BE2C (cell line): ENCODE results near the gene LBR.

Experiments used
- DNase-seq: peaks from one replicate; pipeline ENCODE4 v3.0.0-alpha.2; 2020
- H3K27me3 ChIP-seq: fragments of 250-450 bp; sonication (Bioruptor Pico); 2 replicates; pipeline ENCODE4 v1.5.1; 2020; ENCODE audit warnings: mild to moderate bottlenecking
- H3K36me3 ChIP-seq: fragments of 250-450 bp; sonication (Bioruptor Pico); 2 replicates; pipeline ENCODE4 v1.5.1; 2020; ENCODE audit warnings: mild to moderate bottlenecking
- H3K4me1 ChIP-seq: fragments of 250-450 bp; sonication (Bioruptor Pico); 2 replicates; pipeline ENCODE4 v1.5.1; 2020
- H3K4me3 ChIP-seq: 2 replicates; pipeline ENCODE4 v1.5.1; 2011; ENCODE audit warnings: low read depth, low read length
- H3K9me3 ChIP-seq: fragments of 250-450 bp; sonication (Bioruptor Pico); 2 replicates; pipeline ENCODE4 v1.5.1; 2020
- TF ChIP-seq, protein P1 (sequence below): IDR thresholded peaks from 2 replicates; pipeline ENCODE4 v1.5.1; 2012; ENCODE audit warnings: mild to moderate bottlenecking, low read depth, low read length

Gene LBR

DNA sequence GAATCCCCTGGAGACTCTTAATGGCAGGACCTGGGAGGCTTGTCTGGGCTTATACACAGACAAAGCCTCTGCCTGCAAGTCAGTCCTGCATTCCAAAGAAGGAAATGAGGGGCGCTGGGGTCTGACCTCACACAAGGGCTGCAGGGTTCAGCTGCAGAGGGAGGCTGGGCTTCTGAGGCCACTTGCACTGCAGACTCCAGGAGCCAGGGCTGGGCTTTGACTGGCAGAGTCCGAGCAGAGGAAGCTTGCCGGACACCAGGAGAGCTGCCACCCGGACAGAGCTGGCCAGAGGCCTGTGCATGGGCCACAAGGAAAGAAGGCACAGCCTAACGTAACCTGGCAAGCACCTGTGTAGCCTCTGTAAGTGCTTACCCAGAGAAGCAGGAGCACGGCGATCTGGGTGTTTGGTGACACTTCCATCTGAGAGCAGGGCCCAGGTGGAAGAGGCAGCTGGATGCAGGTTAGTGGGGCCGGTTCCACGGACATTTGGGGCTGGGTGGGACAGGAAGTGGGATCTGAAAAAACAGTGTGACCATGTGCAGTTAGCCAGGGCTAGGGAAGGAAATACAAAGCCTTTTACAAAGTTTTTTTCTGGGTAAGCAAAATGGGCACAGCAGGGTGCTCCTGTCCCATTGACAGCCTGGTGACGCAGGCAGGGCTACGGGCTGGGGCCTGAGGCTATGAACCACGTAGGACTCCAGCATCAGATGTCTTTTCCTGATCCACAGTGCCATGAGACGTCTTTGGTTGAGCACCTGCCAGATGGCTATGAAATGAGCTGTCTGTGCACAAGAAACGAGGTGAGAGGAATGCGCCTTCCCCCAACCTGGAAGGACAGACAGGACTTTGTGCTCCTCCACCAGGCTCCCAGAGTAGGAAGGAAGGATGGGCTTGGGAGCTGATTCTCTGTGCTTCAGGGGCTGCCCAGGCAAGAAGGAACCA lies 37.3 kb upstream of the LBR start:
- no peak overlapping the region for H3K4me3 ChIP-seq

DNA sequence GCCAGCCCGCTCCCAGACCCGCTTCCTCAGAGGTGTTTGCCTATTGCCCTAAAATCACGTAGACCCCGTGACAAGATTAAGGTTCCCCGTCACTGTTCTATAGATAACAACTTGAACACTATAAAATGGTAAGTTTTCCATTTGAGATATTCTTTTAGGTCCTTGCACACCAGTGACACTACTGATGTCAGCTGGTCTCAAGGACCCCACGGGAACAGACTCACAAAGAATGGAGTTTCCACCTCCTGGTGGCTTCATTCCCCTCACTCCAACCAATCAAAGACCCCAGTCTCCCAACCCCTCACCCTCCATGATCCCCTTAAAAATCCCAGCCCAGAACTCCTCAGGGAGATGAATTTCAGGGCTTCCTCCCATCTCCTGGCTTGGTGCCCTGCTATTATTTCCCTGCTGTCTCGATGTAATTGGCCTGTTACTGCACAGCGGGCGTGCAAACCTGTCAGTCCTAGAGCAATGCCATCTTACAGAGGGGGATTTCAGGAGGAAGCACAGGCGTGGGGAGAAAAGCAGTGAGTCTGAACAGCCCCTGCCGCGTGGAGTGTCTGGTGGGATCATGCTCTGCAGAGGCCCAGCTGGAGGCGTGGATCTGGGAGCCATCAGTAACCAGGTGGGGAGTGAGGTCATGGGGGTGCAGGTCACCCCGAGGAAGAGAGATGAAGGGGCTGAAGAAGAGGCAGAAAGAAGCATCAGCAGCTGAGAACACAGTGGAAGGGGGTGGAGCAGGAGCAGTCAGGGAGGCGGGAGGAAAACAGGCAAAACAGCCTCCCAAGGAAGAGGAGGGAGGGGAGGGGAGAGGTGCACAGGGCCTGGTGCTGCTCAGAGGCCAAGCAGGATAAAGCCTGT lies 35.1 kb upstream of the LBR start:
- Histone ChIP-seq H3K9me3 (no peaks in the 10 kb centered on the region), H3K27me3 (no peaks in the 10 kb centered on the region), H3K4me1 (peaks cover 40% of the 10 kb centered on the region), H3K4me3 (peak overlapping the region; percentile 31), H3K36me3 (no peaks in the 10 kb centered on the region)
- TF ChIP-seq, protein P1, sequence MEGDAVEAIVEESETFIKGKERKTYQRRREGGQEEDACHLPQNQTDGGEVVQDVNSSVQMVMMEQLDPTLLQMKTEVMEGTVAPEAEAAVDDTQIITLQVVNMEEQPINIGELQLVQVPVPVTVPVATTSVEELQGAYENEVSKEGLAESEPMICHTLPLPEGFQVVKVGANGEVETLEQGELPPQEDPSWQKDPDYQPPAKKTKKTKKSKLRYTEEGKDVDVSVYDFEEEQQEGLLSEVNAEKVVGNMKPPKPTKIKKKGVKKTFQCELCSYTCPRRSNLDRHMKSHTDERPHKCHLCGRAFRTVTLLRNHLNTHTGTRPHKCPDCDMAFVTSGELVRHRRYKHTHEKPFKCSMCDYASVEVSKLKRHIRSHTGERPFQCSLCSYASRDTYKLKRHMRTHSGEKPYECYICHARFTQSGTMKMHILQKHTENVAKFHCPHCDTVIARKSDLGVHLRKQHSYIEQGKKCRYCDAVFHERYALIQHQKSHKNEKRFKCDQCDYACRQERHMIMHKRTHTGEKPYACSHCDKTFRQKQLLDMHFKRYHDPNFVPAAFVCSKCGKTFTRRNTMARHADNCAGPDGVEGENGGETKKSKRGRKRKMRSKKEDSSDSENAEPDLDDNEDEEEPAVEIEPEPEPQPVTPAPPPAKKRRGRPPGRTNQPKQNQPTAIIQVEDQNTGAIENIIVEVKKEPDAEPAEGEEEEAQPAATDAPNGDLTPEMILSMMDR = no peak
- peak; percentile 66 for DNase-seq

More for the DNA sequence above, 37.3 kb upstream of the LBR start:
- Histone ChIP-seq H3K9me3 (no peaks in the 10 kb centered on the region), H3K27me3 (no peaks in the 10 kb centered on the region), H3K36me3 (no peaks in the 10 kb centered on the region), H3K4me1 (peaks cover 40% of the 10 kb centered on the region)
- DNase-seq = no peak
- TF ChIP-seq, protein P1 = no peak

DNA sequence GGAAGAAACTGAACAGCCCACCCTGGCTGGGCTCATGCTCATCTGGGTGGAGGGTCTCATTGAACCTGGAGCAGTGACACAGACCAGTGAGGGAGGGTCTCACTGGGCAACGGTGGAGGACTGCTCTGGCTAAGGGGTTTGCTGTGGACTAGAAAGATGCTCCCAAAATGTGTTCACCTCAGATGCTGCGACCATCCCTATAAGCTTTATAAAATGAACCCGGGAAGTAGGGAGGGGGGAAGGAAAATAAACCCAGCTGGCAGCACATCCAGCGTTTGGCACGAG lies 34.5 kb upstream of the LBR start:
- Histone ChIP-seq H3K4me3 (peak overlapping the region; percentile 31), H3K36me3 (no peaks in the 10 kb centered on the region), H3K4me1 (peaks cover 40% of the 10 kb centered on the region), H3K27me3 (no peaks in the 10 kb centered on the region), H3K9me3 (no peaks in the 10 kb centered on the region)
- DNase-seq = peak; percentile 64
- TF ChIP-seq, protein P1 = no peak

DNA sequence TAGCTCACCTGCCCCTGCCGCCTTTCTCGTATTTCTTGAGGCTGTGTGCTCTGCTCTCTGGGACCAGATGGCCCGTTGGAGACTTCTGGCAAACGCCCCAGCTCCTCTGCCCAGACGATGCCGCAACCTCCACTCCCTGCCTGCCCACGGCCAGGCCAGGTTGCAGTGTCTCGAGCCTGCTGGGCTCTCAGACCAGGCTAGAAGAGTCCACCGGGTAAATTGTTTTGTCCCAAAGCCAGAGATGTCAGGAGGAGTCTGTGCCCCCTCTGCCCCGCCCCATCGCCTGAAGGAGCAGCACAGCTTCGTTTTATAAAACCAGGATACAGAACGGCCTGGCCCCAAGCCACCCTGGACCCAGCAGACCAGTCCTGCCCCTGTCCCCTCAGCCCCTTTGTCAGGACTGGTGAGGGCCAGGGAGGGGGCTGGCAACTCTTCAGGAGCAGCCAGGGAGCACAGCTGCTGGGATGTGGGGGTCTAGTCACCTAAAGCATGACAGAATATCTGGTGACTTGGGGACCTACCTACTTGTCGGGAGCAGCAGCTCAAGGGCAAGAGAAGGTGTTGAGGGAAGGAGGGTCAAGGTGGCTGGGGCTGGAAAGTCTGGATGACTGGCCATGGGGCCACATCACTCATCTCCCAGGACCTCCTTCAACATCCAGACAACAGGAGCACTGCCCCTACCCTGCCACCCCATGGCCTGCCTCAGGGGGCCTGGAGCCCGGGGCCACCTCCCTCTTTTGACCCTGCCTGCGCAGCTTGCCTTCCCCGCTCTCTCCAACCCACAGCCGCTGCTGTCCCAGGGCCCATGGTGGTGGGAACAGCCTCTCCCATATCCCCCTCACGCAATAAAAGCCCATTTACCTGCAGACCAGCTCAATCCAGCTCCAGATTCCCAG lies 33.9 kb upstream of the LBR start:
- Histone ChIP-seq H3K4me3 (peak overlapping the region; percentile 31), H3K9me3 (no peaks in the 10 kb centered on the region), H3K27me3 (no peaks in the 10 kb centered on the region), H3K36me3 (no peaks in the 10 kb centered on the region), H3K4me1 (peaks cover 40% of the 10 kb centered on the region)
- peak; percentile 62 for DNase-seq
- TF ChIP-seq, protein P1 = no peak

DNA sequence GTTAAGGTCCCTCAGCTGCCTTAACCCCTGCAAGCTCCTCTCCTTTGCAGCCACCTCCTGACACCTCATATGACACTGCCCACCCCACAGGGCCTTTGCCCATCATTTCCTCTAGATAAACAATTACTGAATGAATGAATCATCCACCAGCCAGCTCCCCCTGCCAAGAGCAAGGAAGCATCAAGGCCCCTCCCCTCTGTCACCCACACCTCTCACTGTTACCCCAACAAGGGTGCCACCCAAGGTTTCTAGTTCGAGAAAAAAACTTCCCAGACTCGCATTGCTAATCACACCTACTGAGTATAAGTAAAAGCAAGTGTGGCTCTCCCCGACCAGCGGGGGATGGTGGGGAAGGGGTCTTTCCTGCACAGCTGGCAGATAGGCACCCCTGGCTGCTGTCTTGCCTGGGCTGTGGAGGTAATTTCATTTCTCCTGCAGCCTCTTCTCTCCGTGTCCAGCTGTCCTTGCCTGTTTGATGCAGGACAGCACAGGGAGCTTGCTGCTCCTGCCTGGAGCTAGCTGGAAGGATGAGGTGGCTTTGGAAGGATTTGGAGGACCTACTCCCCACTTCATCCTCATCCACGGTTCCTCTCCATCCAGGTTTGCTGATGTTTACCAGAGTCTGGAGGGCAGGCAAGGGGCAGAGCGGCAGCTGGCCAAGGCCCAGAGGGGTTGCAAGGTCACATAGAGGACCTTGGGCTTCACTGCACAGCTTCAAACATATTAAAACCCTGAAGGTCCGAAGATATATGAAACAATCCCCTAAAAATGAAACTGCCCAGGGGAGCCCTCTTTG lies 33.1 kb upstream of the LBR start:
- H3K36me3 ChIP-seq = no peaks in the 10 kb centered on the region
- peaks cover 40% of the 10 kb centered on the region for H3K4me1 ChIP-seq
- H3K9me3 ChIP-seq = no peaks in the 10 kb centered on the region
- TF ChIP-seq, protein P1 = no peak
- H3K4me3 ChIP-seq = 0 out of 2 replicates have a peak overlapping the region, but pooled peaks have one; percentile 5
- no peaks in the 10 kb centered on the region for H3K27me3 ChIP-seq
- no peak for DNase-seq
